ENCODE measurements around the gene COLEC12.
"Not testable (repeated sequence)": the region's sequence is repeated elsewhere in the genome, so short reads cannot be mapped to it uniquely, and the experiment has no call there.

The COLEC12 gene

DNA sequence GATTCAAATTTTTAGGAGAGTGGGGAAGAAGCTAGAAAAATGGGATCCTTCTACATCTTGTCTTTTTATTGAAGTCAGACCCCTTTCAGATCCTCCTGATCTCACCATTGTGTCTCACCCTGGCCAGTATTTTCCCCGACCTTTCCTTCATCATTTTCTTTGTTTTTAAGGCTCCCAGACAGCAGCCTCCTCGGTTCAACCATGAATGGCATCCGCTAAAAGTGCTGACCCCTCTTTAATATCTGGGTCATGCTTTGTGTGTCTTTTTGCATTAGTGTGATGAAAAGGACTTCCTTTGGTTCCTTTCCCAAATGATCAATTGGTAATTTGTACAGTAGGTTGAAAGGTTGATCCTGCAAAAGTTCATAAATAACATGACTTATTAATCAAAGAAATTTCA, 205.9 kb downstream of the COLEC12 start:
- DNase-seq (ENCODE audit: low spot score): no peak
- no peak overlapping the region for H3K4me3 ChIP-seq
- H3K27ac ChIP-seq: no peak overlapping the region
- TF ChIP-seq, protein P1, sequence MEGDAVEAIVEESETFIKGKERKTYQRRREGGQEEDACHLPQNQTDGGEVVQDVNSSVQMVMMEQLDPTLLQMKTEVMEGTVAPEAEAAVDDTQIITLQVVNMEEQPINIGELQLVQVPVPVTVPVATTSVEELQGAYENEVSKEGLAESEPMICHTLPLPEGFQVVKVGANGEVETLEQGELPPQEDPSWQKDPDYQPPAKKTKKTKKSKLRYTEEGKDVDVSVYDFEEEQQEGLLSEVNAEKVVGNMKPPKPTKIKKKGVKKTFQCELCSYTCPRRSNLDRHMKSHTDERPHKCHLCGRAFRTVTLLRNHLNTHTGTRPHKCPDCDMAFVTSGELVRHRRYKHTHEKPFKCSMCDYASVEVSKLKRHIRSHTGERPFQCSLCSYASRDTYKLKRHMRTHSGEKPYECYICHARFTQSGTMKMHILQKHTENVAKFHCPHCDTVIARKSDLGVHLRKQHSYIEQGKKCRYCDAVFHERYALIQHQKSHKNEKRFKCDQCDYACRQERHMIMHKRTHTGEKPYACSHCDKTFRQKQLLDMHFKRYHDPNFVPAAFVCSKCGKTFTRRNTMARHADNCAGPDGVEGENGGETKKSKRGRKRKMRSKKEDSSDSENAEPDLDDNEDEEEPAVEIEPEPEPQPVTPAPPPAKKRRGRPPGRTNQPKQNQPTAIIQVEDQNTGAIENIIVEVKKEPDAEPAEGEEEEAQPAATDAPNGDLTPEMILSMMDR (IDR thresholded peaks at IDR 0.05): no peak

DNA sequence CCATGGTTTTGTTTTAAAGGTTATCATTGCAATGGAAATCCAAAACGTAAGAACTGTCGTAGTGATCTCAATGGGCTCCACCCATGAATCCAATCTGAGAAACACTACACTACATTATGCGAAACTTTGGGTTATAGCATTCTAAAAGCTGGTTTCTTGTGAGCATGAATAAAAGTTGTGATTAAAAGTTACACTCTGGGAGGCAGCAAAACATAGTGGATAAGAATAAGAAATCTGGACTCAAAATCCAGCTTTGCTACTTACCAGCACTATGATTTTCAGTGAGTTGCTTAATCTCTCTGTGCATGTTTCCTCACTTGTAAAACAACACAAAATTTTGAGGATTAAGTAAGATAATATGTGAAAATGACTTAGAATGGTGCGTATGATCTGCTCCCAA, 207.0 kb downstream of the COLEC12 start:
- no peak for DNase-seq (ENCODE audit: low spot score)
- TF ChIP-seq, protein P1 (IDR thresholded peaks at IDR 0.05): no peak
- H3K4me3 ChIP-seq: no peak overlapping the region
- H3K27ac ChIP-seq: no peak overlapping the region

DNA sequence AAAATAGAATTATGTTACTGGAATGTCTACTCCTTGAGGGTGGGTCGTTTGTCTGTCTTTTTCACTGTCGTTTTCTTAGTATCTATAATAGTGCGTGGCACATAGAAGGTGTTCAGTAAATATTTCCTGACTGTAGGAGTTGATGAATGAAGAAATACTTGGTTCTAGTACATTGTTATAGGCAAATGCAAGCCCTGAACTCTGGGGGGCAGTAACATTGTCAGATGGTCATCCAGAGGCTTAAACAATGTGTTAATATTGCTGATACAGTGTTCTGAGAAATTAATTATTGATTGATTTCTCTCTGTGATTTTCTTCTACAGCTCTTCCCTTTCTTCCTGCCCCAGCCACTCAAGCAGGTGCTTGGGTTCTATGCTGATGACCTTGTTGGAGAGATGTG, 208.2 kb downstream of the COLEC12 start:
- H3K4me3 ChIP-seq: no peak overlapping the region
- TF ChIP-seq, protein P1 (IDR thresholded peaks at IDR 0.05): no peak
- DNase-seq (ENCODE audit: low spot score): no peak
- no peak overlapping the region for H3K27ac ChIP-seq

DNA sequence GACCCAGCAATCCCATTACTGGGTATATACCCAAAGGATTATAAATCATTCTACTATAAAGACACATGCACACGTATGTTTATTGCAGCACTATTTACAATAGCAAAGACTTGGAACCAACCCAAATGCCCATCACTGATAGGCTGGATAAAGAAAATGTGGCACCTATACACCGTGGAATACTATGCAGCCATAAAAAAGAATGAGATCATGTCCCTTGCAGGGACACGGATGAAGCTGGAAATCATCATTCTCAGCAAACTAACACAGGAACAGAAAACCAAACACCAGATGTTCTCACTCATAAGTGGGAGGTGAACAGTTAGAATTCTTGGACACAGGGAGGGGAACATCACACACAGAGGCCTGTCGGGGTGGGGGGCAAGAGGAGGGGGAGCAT, 210.5 kb downstream of the COLEC12 start:
- H3K4me3 ChIP-seq: not testable (repeated sequence)

DNA sequence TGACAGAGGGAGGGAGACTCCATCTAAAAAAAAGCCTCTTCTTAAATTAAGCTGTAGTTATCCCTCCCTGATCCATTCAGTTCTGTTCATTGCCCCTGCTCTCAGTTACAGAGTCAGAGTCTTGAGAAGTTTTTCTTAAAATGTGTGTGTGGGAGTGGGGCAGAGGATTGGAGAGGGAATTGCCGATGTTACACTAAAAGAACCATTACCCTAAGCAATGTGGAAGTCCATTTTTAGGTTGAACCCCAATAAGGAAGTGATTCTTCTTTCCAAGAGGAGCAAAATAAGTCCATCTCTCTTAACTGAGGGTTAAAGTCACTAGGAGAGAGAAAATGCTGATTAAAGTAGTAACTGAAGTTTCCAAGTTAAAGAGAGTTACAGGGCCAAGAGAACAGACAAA, 211.5 kb downstream of the COLEC12 start:
- H3K27ac ChIP-seq: no peak overlapping the region

More for the DNA sequence above, 210.5 kb downstream of the COLEC12 start:
- not testable (repeated sequence) for H3K27ac ChIP-seq; DNase-seq (ENCODE audit: low spot score)

DNA sequence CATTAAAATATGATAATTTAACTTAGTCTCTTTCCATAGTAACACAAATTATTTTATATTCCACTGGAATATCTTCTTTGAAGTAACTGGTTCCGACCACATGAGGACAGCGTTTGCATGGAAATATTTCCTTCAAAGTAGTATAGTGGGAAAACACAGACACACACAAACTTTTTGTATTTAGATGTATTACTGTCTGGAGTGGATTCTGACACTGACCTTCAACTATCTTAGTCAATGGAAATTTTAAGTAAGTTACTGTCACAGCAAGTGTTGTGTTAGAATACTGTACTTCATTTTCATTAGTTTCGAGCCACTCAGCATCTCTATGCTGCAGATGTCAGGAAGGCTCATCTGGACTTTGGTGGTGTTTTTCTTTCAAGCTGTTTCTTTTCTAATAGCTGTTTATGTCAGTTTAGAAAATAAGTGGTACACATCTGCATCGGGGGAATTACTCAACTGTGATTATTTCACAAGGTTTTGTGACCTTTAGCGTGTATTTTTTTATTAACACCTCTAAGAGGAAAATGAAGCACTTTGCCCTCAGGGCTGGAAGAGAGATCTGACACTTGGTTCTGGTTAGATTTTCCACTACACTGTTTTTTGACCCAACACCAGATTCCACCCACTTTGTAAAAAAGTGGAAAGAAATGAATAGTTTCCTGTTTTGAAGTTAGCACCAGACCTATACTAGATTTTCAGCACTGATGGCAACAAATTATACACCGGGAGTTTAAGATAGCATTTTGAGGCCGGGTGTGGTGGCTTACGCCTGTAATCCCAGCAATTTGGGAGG, 213.8 kb downstream of the COLEC12 start:
- TF ChIP-seq, protein P1 (IDR thresholded peaks at IDR 0.05): no peak
- H3K27ac ChIP-seq: no peak overlapping the region
- no peak overlapping the region for H3K4me3 ChIP-seq
- no peak for DNase-seq (ENCODE audit: low spot score)

More for the DNA sequence above, 211.5 kb downstream of the COLEC12 start:
- TF ChIP-seq, protein P1 (IDR thresholded peaks at IDR 0.05): no peak
- H3K4me3 ChIP-seq: no peak overlapping the region
- no peak for DNase-seq (ENCODE audit: low spot score)

DNA sequence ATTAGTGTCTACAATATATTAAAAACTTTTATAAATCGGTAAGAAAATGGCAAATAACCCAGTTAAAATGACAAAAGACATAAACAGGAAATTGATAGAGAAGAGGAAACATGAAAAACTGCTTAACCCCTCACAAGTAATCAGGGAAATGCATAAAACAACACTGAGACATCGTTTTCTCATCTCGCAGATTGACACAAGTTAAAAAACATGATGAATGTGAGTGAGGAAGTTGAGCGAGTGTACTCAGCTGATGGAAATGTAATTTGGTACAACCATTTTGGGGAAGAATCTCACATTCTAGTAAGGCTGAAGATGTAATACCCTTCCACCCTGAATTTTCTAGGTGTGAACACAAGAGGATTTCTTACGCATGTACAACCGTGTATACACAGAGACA, 214.7 kb downstream of the COLEC12 start:
- Histone ChIP-seq H3K4me3 (no peak overlapping the region), H3K27ac (no peak overlapping the region)
- TF ChIP-seq, protein P1 (IDR thresholded peaks at IDR 0.05): no peak
- no peak for DNase-seq (ENCODE audit: low spot score)

Data from coronary artery (tissue), 2 donors.